GM21515 (cell line): ENCODE measurements around the gene HIP1.
"Not testable (repeated sequence)": the region's sequence is repeated elsewhere in the genome, so short reads cannot be mapped to it uniquely, and the experiment has no call there.

Source experiments
- ATAC-seq: cut with Tn5 transposase; IDR thresholded peaks from one replicate; pipeline ENCODE4 v1.9.1; 2021; ENCODE audit not compliant: unreplicated experiment

The HIP1 gene

DNA sequence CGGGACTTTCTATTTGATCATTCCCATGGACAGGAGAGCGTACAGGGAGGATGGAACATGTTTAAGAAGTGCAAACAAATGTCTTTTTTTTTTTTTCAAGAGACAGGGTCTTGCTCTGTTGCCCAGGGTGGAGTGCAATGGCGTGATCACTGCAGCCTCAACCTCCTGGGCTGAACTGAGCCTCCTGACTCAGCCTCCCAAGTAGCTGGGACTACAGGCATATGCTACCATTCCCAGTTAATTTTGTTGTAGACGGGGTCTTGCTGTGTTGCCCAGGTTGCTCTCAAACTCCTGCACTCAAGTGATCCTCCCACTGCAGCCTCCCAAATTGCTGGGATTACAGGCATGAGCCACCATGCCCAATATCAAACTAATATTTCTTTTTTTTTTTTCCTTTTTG, 206.1 kb downstream of the HIP1 start:
- ATAC-seq, result no peak

DNA sequence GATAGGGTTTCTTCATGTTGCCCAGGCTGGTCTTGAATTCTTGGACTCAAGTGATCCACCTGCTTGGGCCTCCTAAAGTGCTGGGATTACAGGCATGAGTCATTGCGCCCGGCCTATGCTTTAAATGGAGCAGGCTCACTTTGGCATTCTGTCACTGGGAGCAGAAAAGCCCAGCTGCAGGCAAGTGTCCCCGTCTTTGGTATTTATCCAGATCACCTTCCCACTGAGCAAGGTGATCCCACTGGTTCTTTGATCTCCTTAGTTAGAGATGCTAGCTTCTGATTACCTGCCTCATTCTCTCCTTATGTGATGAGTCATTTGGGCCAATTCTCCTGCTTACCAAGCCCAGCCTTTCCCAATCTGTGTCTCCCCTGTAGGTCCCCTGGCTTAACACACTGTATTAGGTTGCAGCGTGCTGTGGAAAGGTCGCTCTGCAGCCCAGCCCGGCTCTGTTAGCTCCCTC, 207.4 kb downstream of the HIP1 start:
- no peak for ATAC-seq

DNA sequence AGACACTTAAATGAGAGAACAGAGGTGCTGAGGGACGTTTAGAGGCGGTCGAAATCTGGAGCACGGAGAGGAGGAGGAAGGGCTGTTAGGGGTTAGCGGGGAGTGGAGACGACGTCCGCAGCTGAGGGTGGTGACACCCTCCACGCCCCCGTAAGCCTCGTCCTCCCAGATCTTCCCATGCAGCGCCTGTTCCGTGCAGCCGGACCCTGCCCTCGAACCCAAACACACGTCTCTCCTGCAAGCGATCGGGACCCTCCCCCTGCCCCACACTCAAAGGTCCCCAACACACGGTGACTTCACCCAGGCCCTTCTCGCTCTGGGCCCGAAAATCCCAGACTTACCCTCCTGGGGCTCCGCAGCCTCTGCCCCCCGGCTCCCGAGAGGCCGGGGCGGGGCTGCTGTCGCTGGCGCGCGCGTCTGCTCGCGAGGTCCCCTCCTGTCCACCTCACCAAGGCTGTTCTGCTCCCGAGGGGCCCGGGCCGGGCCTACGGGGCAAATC, 211.5 kb downstream of the HIP1 start:
- ATAC-seq, result not testable (repeated sequence)

DNA sequence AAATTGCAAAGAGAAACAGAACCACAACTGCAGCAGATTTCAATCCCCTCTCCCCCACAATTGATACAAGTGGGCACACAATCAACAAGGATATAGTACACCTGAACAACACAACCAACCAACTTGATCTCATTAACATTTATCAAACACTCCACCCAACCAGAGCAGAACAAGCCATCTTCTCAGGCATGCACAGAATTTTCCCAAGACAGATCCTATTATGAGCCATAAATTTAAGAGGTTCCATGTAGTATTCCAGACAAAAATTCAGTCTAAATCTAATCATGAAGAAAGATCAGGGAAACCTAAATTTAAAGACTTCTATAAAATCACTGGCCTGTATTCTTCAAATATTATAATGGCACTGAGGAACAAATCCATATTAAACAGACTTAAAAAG, 217.0 kb downstream of the HIP1 start:
- not testable (repeated sequence) for ATAC-seq

DNA sequence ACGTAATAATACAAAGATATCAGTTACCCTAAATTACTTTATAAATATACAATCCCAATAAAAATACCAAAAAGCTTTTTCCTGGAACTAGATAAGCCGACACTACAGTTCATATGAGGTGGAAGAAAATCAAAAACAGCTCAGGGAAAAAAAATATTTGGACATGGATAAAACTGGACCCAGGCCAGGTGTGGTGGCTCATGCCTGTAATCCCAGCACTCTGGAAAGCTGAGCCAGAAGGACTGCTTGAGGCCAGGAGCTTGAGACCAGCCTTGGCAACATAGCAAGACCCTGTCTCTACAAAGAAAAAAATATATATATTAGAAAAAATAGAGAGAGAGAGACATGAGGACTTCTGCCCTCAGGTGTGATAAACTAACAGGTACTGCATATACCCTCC, 219.9 kb downstream of the HIP1 start:
- ATAC-seq, result not testable (repeated sequence)

DNA sequence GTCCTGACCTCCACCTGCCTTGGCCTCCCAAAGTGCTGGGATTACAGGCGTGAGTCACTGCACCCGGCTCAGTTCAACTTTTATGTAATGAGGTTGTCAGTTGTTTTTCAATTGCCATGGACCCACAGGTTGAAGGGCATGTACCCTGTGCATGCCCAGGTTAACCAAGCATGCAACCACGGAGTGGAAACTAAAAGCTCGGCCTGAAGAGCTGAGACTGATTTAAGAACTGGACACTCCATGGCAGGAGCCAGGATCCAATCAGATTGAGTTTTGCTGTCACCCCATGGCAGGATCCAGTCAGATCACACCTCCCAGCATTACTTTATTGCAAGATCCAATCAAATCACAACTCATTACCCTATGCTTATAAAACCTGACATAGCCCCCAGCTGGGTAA, 229.7 kb downstream of the HIP1 start:
- ATAC-seq, result not testable (repeated sequence)

DNA sequence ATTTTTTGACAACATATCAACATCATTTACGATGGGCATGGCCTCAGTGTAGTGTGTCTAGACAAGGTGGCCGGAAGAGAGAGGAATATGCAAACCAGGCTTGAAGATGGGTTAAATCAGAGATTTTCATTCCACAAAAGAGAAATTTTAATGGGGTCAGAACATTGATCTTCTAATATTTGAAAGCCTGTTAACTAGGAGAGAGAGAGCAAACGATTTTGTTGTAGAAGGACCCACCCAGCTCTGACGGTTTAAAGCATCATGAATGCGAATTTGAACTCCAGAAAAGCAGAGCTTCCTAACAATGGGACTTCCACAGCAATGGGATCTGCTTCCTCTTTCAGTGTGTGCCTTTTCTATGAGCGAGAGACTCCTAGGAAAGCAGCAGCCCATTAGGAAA, 246.7 kb downstream of the HIP1 start, which contains the start of gene SPDYE5:
SPDYE5 (plus strand) TSS at position 301 of the 400 bp plus-strand sequence. CDS start 1,728 bp downstream, outside the sequence.
- not testable (repeated sequence) for ATAC-seq

DNA sequence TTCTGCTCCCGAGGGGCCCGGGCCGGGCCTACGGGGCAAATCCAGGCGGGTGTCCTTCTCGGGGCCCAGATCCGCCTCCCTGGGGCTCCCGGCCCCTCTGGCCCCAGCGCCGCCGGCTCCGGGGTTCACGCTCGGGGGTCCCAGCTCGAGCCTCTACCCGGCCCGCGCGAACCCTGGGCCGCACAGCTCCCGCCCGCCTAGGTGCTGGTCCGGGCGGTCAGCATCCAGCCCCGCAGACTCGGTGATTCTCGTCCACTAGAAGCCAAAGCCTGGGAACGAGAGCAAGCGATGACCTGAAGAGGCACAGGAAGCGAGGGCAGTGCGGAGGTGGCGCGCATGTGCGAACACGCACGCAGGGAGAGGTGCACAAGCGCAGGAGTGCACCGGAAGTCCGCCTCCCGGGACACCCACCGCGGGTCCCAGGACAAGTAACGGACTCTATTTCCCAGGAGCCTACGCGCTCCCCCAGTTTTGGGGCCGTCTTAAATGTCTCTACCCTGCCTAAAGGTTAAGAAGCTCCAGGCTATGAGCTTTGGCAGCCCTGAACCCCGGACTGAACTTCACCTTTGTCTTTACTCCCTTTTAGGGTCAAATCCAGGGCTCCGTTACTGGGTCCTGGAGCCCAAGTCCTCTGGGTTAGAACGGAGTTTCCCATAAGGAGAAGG, 252.6 kb downstream of the HIP1 start, which contains the start of gene POM121C:
POM121C (minus strand) TSS at position 321 of the 665 bp plus-strand sequence. CDS start 44,803 bp downstream, outside the sequence.
- ATAC-seq, result peak; percentile 99

DNA sequence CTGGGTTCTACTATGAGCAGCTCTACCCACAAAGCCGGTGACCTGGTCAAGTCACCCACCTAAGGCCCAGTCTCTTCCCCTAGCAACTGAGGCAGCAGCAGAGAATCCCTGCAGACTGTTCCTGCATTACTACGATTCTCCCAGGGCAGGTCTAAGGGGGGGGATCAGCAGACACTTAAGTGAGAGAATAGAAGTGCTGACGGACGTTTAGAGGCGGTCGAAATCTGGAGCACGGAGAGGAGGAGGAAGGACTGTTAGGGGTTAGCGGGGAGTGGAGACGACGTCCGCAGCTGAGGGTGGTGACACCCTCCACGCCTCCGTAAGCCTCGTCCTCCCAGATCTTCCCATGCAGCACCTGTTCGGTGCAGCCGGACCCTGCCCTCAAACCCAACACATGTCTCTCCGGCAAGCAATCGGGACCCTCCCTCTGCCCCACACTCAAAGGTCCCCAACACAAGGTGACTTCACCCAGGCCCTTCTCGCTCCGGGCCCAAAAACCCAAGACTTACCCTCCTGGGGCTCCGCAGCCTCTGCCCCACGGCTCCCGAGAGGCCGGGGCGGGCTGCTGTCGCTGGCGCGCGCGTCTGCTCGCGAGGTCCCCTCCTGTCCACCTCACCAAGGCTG, 253.3 kb downstream of the HIP1 start:
- not testable (repeated sequence) for ATAC-seq
